Activated CD8-positive, alpha-beta T cell treated with anti-CD3 and anti-CD28 coated beads for 36 hours (primary cell): Measurements from ENCODE around the gene MMRN1. TPM values are rescaled to one million over a fixed set of nuclear protein-coding genes. Genes with fewer than 3 reads are reported as not detected.

ENCODE experiments used
- ATAC-seq: fragments of 200-7000 bp; cut with Tn5 transposase; one replicate; pipeline ENCODE4 v1.10.0; 2021; ENCODE audit warnings: mild to moderate bottlenecking, moderate library complexity
- CTCF ChIA-PET: fragments of 350-600 bp; sonication (Branson Sonifier 250); formaldehyde crosslinking; loops from one replicate; lab custom pipeline; 2021; ENCODE audit warnings: antibody characterized with exemption; lab: Charles Lee
- POLR2A ChIA-PET: fragments of 350-600 bp; sonication (Branson Sonifier 250); formaldehyde crosslinking; loops from one replicate; lab custom pipeline; 2021; ENCODE audit warnings: antibody characterized with exemption; lab: Charles Lee
- DNase-seq: peaks from one replicate; pipeline ENCODE4 v3.0.0-alpha.2; 2020
- H3K27ac Mint-ChIP-seq: one replicate; pipeline ENCODE4 v1.8.0; 2021; ENCODE audit warnings: mild to moderate bottlenecking, mixed read lengths
- H3K27me3 Mint-ChIP-seq: one replicate; pipeline ENCODE4 v1.8.0; 2021; ENCODE audit warnings: mixed read lengths
- H3K36me3 Mint-ChIP-seq: one replicate; pipeline ENCODE4 v1.8.0; 2021; ENCODE audit warnings: low read depth, mixed read lengths
- H3K4me1 Mint-ChIP-seq: one replicate; pipeline ENCODE4 v1.8.0; 2021; ENCODE audit warnings: low read depth, mixed read lengths
- H3K4me3 Mint-ChIP-seq: one replicate; pipeline ENCODE4 v1.8.0; 2021; ENCODE audit warnings: mild to moderate bottlenecking, moderate library complexity, mixed read lengths
- H3K9me3 Mint-ChIP-seq: one replicate; pipeline ENCODE4 v1.8.0; 2021; ENCODE audit warnings: mixed read lengths
- intact Hi-C: fragments of 100-400 bp; cut with micrococcal nuclease; formaldehyde crosslinking; loops from one replicate; pipeline ENCODE4 v1.10.0; 2022
- total RNA-seq, 2 experiments: library from RNA; stranded (reverse); gene quantifications; one replicate each; pipeline ENCODE4 v1.2.3, GENCODE V29; 2021
- TF ChIP-seq, protein P1 (sequence below): fragments of 200-600 bp; IDR thresholded peaks from one replicate; pipeline ENCODE4 v1.8.0; 2022; ENCODE audit warnings: antibody characterized with exemption, mild to moderate bottlenecking

MMRN1 gene
- total RNA-seq, 2 experiments from 2014 or later = not detected

DNA sequence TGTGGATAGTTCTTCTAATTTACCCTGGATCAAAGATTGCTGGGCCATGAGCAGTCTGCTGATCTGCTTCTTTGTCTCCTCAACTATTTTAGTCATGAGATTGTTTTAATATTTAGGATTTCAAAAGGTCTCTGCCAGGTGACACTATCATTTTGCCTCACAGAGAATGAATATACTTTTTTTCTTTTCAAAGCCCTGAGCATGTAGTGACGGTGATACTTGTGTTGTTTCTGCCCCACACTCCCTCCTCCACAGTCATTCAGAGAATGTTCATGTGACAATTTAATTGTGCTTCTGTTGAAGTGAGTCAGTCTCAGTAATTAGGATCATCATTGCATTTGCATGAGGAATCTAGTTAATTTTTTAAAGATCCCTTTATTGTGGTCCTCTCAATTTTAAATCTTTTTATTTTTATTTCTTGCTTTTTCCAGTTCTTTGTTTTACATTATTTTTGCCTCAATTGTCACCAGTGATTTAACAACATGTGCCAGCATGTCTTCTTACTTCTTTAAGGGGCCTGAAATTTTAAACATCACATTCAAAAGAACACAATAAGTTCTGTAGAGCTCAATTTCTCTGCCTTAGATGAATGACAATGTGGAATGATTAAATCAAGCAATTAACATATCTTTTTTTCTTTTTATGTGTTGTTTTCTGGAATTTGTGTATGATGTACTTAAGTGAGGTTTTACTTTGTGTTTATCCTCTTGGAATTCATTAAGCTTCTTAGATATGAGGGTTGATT lies 12.3 kb downstream of the MMRN1 start:
- Mint-ChIP-seq H3K4me3 (no peak overlapping the region), H3K27me3 (no peaks in the 10 kb centered on the region), H3K9me3 (no peaks in the 10 kb centered on the region), H3K27ac (no peak overlapping the region), H3K36me3 (no peaks in the 10 kb centered on the region), H3K4me1 (no peaks in the 10 kb centered on the region)
- TF ChIP-seq, protein P1, sequence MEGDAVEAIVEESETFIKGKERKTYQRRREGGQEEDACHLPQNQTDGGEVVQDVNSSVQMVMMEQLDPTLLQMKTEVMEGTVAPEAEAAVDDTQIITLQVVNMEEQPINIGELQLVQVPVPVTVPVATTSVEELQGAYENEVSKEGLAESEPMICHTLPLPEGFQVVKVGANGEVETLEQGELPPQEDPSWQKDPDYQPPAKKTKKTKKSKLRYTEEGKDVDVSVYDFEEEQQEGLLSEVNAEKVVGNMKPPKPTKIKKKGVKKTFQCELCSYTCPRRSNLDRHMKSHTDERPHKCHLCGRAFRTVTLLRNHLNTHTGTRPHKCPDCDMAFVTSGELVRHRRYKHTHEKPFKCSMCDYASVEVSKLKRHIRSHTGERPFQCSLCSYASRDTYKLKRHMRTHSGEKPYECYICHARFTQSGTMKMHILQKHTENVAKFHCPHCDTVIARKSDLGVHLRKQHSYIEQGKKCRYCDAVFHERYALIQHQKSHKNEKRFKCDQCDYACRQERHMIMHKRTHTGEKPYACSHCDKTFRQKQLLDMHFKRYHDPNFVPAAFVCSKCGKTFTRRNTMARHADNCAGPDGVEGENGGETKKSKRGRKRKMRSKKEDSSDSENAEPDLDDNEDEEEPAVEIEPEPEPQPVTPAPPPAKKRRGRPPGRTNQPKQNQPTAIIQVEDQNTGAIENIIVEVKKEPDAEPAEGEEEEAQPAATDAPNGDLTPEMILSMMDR = no peak
- ATAC-seq (peak; percentile 42), DNase-seq (no peak)
- intact Hi-C loops = loop anchor here (10.0 kb wide), 2 partner anchors 312 to 752 kb away; no protein-coding TSS in a partner anchor
- ChIA-PET CTCF (interaction anchor here (0.6 to 1.4 kb wide), 2 partner anchors 13 to 747 kb away, joined by 3 read pairs; partner anchors contain the start of gene MMRN1), POLR2A (no interaction called here)

DNA sequence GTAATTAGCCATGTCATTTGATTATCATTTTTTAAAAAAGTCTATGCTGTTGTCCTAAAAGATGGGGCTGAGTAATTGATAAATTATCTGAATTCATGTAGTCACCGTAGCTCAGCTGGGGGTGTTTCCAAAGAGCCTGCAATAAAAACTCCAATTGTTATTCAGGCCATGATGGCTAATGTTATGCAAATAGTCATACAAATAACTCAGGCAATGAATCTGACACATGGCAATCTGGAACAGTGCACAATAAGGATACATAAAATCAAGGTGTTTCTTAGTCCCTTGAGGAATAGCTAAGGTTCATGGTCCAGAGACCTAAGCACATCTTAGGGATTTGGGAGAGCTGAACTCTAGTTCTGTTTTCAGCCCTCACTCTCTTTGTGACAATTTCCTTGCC lies 15.2 kb downstream of the MMRN1 start:
- DNase-seq = no peak
- TF ChIP-seq, protein P1 = no peak
- H3K4me3 Mint-ChIP-seq = no peak overlapping the region
- no peak overlapping the region for H3K27ac Mint-ChIP-seq
- H3K36me3 Mint-ChIP-seq = no peaks in the 10 kb centered on the region
- intact Hi-C loops = loop anchor here (10.0 kb wide), 2 partner anchors 315 to 755 kb away; no protein-coding TSS in a partner anchor
- ChIA-PET POLR2A (no interaction called here), CTCF (interaction anchor here (0.9 to 1.0 kb wide), 2 partner anchors 12 to 427 kb away, joined by 3 to 4 read pairs; no protein-coding TSS in a partner anchor)
- H3K27me3 Mint-ChIP-seq = peaks cover 2% of the 10 kb centered on the region
- no peak for ATAC-seq
- no peaks in the 10 kb centered on the region for H3K4me1 Mint-ChIP-seq
- H3K9me3 Mint-ChIP-seq = no peaks in the 10 kb centered on the region

GRCh38 chr4:89913623-89914022 lies 19.0 kb downstream of the MMRN1 start:
- intact Hi-C loops = no loop called here
- CTCF ChIA-PET = no interaction called here
- H3K36me3 Mint-ChIP-seq = no peaks in the 10 kb centered on the region

GRCh38 chr4:89914609-89915550 lies 20.2 kb downstream of the MMRN1 start:
- DNase-seq (no peak), ATAC-seq (no peak)
- no peaks in the 10 kb centered on the region for H3K36me3 Mint-ChIP-seq
- intact Hi-C loops = no loop called here
- no peak overlapping the region for H3K4me3 Mint-ChIP-seq
- ChIA-PET CTCF (no interaction called here), POLR2A (no interaction called here)
- TF ChIP-seq, protein P1 = no peak
- H3K27ac Mint-ChIP-seq = no peak overlapping the region
- H3K4me1 Mint-ChIP-seq = no peaks in the 10 kb centered on the region
- peaks cover 2% of the 10 kb centered on the region for H3K27me3 Mint-ChIP-seq
- no peaks in the 10 kb centered on the region for H3K9me3 Mint-ChIP-seq

More at GRCh38 chr4:89913623-89914022, 19.0 kb downstream of the MMRN1 start:
- TF ChIP-seq, protein P1 = no peak
- no peaks in the 10 kb centered on the region for H3K4me1 Mint-ChIP-seq
- no peaks in the 10 kb centered on the region for H3K9me3 Mint-ChIP-seq
- no peak overlapping the region for H3K4me3 Mint-ChIP-seq
- peaks cover 2% of the 10 kb centered on the region for H3K27me3 Mint-ChIP-seq
- POLR2A ChIA-PET = no interaction called here
- ATAC-seq (no peak), DNase-seq (no peak)
- H3K27ac Mint-ChIP-seq = no peak overlapping the region
